ENCODE measurements around the gene MRPL51.
"Not testable (repeated sequence)": the region's sequence is repeated elsewhere in the genome, so short reads cannot be mapped to it uniquely, and the experiment has no call there.

- TF ChIP-seq EZH2phosphoT487 (IDR thresholded peaks at IDR 0.05; ENCODE audit: insufficient read depth, low read depth); EZH2 (IDR thresholded peaks at IDR 0.05; ENCODE audit: insufficient read depth, poor library complexity, severe bottlenecking): not testable (repeated sequence)
These were observed 4.2 kb upstream of the MRPL51 start for GRCh38 chr12:6497291-6497690.
